Measurements from ENCODE around the gene RPUSD1.
"Not testable (repeated sequence)": the region's sequence is repeated elsewhere in the genome, so short reads cannot be mapped to it uniquely, and the experiment has no call there.

RPUSD1 gene

DNA sequence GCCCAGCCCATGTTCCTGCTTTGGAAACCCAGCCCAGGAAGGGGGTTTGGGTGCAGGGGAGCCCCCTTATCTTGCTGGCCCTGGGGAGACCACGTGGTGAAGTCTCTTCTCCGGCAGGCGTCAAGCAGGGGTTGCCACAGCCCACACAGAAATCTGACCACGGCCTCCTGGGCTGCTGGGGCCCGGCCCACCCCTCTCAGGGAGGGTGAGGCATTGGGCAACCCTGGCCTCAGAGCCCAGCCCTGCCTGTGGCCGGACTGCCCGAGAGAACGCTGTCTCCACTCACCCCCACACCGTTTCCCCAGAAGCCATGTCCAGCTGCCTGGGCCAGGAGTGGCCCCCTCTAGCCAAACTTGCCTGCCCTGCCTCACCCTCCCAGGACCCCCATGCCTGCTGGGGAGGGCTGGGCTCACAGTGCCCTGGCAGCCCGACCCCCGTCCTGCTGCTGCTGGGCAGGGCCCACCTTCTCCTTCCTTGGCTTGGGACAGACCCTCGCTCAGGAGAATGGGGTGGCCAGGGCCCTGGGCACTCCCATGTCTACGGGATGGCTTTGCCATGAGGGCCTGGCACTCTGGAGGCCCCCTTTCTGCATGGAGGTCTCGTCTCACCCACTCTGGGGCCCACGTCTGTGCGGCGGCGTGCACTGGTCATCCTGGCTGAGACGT lies 6.7 kb downstream of the RPUSD1 start:
- no peak for DNase-seq

DNA sequence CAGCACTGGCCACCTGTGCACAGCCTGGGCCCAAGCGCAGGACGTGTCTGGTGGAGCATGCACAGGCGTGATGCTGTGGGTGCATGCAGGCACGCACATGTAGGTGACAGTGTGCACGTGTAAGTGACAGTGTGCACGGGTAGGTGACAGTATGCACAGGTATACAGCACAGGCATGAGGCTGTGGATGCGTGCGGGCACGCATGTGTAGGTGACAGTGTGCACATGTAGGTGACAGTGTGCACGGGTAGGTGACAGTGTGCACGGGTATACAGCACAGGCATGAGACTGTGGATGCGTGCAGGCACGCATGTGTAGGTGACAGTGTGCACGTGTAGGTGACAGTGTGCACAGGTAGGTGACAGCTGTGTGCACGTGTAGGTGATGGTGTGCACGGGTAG lies 7.9 kb downstream of the RPUSD1 start:
- DNase-seq = no peak

DNA sequence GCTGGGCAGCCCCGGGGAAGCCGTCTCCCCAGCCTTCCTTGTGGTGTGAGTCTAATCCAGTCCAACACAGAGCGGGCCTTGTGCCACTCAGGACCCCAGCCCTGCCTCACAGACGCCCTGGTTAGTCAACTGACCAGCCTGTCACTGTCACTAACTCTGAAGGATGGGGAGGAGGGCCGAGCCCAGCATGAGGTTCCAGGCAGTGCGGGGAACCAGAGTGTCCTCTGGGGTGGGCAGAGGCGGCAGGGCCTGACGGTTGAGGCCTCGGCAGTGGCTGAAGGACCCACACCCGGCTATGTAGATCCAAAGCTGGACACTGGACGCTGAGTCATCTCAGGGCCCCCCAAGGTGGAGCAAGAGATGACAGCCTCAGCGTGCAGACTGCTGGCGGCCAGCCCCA lies 8.6 kb downstream of the RPUSD1 start:
- no peak for DNase-seq

DNA sequence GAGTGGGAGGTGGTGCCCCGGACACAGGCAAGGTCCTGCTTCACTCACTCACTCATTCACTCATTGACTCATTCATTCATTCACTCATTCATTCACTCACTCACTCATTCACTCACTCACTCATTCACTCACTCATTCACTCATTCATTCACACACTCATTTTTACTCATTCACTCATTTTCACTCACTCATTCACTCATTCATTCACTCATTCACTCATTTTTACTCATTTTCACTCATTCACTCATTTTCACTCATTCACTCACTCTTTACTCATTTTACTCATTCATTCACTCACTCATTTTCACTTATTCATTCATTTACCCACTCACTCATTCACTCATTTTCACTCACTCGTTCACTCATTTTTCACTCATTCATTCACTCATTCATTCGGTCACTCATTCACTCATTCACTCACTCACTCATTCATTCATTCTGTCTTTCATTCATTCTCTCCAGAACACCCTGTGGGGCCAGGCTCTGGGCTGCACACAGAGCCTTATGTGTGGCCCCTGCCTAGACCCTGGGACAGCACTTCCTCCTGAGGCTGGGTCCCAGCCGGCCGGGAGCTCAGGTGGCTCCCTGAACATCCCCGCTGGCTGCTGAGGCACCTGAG lies 9.2 kb downstream of the RPUSD1 start:
- DNase-seq = no peak

DNA sequence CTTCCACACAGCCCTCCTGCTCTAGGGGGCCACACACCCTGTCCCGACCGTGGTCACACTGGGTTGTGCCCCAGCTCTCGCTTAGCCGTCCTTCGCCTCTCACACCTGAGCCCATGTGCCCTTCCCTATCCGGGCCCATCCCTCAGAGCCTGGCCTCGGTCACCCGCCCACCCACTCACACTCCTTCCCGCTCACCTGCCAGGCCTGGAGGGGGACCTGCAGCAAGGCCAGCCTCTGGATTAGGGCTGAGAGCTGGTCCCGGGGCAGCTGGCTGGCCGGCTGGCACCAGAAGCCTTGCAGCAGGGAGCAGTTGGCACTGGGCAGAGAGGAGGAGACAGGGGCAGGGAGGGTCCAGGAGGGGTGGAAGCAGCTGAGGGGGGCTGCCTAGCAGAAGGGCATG lies 9.7 kb downstream of the RPUSD1 start:
- no peak for DNase-seq

DNA sequence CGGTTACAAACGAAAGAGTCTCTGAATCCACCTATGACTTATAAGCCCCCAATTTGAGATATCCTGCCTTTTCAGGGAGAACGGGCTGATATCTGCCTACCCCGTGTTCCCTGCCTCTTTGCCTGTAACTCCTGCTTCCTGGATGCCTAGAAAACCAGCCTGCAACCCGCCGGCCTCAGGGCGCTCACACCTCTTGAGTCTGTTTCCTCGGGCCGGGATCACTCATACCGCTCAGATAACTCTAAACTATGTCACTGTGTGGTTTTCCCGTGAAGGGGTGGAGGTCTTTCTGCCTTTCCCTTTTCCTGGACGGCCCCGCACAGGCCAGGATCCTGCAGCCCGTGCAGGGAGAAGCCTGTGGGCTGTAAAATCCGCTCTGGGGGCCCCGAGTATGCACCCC lies 10.4 kb downstream of the RPUSD1 start:
- no peak for DNase-seq

DNA sequence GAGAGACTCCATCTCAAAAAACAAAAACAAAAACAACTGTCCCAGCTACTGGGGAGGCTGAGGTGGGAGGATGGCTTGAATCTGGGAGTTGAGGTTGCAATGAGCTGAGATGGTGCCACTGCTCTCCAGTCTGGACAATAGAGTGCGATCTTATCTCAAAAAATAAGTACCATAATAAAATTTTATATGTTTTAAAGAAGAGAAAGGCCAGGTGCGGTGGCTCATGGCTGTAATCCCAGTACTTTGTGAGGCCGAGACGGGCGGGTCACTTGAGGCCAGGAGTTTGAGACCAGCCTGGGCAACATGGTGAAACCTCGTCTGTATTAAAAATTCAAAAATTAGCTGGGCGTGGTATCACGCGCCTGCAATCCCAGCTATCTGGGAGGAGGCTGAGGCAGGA lies 11.4 kb downstream of the RPUSD1 start:
- DNase-seq = no peak

DNA sequence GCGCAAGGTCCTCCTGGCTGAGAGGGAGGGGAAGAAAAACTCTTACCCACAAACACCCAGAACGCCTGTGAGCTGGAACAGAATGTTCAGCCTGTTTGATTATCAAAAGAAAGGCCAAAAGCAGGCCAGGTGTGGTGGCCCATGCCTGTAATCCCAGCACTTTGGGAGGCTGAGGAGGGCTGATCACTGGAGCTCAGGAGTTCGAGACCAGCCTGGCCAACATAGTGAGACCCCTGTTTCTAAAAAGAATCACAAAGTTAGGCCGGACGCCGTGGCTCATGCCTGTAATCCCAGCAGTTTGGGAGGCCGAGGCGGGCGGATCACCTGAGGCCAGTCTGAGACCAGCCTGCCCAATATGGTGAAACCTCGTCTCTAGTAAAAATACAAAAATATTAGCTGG lies 11.9 kb downstream of the RPUSD1 start:
- not testable (repeated sequence) for DNase-seq

DNA sequence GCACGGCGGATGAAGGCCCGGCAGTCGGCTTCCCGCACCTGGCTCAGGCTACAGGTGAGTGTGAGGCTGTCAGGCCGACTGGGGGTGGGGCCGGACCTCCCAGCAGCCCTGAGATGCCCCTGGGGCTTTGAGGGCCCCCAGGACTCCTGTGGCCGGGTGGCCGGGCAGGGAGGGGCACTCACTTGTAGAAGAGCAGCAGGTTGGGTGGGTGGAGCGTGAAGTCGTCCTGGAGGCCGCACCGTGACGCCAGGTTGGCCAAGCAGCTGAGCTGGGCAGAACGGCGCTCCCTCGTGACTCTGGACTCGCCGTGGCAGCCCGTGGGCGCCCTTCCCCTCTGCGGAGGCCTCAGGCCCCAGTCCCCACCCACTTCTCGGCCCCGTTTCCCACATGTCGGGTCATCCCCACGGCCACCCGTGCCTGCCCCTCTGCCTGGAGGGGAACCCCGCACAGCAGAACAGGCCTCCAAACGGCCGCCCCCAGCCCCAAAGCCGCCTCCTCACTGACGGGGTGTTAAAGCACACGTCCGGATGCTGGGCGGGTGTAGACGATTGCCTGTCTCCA lies 12.9 kb downstream of the RPUSD1 start:
- DNase-seq = no peak

DNA sequence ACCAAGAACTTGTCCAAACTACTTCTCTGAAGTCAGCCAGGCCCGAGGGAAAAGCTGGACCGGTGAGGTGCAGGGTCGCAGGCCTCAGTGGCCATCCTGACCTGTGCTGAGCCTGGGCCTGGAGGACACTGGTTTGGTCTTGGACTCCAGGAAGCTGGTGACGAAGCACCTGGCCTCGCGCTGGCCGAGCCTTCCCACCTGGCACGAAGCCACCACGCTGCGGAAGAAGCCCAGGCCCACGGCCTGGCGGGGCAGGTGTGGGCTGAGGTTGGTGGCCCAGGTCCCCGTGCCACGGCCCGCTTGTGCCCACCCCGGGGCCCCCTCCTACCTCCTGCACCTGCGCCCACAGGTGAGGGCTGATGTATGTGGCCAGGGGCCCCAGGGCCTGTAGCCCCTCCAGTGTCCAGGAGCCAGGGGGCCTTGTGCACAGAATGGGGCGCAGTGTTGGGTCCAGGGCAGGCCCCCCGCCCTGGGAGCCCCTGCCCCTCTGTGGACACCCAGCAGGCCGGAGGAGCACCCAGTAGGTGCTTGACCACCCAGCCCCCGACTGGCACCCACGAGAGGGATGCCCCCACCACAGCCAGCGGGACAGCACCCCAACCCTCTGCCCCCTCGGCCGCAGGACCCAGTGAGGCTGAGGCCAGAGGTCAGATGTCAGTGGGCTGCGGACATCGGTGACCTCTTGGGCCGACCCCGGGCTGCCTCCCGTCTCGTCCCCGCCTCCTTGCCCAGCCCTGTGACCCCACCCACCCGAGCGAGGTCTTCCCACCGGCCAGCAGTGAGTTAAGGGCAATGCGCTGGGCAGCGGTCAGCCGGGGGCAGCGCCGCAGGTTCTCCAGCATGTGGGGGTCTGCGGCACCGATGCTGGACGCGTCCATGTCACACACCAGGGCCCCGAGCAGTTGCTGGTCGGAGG lies 13.8 kb downstream of the RPUSD1 start:
- no peak for DNase-seq

DNA sequence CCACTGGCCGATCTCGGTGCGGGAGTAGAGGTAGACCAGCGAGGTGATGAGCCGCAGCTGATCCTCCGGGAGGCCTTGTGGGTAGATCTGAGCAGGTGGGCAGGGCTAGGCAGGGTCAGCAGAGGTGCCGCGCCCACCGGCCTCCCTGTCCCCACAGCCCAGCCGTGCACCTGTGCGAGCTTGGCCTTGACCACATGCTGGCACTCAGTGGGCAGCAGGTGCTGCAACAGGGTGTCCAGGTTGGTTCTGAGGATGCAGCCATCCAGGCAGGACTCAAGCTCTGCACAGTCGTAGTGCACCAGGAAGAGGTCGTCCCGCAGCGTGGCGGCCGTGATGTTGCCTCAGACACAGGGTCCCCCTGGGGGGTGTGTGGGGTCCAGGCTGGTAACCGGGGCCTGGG lies 15.2 kb downstream of the RPUSD1 start:
- DNase-seq = no peak

DNA sequence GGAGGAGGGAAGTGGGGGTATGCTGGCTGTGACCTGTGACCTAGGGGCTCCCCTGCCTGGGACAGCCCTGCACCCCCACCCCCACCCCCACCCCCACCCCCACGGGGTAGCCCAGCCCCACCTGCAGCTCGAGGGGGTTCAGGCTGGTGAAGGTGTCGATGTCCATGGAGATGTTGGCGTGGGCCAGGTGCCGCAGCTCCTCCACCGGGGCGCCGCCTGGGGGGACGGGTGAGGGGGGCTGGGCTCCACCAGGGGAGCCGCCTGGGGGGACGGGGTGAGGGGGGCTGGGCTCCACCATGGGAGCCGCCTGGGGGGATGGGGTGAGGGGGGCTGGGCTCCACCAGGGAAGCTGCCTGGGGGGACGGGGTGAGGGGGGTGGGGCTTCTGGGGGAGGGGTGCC lies 17.8 kb downstream of the RPUSD1 start:
- DNase-seq = no peak

DNA sequence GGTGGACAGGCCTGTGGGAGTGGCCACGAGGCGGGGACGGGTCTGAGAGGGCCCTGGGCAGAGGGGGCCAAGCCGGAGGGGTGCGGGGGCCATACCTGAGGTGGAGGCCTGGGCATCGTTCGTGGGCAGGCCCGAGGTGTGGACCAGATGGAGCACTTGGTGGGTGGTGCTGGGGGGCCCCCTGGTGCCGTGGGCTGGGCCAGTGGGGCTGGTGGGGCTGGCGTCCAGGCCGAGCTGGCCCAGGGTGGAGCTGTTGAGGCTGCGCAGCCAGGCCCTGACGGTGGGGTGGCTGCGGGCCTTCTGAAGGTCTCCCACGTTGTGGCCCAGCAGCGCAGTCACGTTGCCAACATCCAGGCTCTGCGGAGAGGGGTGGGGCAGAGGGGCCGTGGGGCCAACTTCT lies 18.2 kb downstream of the RPUSD1 start:
- DNase-seq = no peak

DNA sequence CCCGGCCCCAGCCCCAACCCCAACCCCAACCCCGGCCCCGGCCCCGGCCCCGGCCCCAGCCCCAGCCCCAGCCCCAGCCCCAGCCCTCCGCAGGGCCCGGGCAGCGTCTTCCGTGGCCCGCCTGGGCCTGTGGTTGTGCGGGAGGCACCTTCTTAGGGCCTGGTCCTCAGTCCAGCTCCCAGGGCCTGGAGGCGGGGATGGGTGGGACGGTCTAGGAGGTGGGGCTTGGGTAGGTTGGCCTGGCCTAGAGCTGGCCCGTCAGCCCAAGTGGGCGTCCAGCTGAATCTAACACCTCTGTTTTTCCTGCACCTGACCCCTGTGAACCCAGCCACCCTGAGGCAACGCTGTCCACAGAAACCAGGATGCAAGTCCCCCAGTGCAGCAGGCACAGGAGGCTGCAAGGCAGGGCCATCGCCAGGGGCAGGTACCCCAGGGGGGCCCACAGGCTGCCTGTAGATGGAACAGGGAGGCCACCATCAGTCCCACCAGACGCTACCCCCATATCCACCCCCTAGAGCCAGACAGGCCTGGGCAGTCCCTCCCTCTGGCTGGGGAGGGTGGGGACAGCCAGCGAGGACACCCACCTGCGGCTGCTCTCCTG lies 18.9 kb downstream of the RPUSD1 start:
- DNase-seq = no peak

DNA sequence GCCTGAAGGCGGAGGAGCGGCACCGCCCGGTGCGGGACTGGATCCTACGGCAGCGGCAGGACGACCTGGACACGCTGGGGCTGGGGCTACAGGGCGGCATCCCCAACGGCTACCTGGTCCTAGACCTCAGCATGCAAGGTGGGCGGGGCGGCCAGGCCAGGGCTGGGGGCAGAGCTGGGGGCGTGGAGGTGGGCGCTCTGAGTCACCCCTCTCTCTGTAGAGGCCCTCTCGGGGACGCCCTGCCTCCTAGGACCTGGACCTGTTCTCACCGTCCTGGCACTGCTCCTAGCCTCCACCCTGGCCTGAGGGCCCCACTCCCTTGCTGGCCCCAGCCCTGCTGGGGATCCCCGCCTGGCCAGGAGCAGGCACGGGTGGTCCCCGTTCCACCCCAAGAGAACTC lies 19.8 kb downstream of the RPUSD1 start:
- no peak for DNase-seq

DNA sequence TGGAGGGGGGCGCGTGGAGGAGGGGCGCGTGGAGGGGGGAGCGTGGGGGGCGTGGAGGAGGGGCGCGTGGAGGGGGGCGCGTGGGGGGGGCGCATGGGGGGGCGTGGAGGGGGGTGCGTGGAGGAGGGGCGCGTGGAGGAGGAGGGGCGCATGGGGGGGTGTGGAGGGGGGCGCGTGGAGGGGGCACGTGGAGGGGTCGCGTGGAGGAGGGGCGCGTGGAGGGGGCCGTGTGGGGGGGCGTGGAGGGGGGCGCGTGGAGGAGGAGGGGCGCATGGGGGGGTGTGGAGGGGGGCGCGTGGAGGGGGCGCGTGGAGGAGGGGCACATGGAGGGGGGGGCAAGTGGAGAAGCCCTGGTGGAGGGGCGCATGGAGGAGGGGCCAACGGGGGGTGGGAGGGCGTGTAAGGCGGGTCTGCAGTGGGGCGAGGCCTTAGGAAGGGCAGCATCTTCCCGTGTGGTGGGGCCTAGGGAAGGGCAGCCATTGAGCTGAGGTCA lies 20.4 kb downstream of the RPUSD1 start:
- DNase-seq = no peak

DNA sequence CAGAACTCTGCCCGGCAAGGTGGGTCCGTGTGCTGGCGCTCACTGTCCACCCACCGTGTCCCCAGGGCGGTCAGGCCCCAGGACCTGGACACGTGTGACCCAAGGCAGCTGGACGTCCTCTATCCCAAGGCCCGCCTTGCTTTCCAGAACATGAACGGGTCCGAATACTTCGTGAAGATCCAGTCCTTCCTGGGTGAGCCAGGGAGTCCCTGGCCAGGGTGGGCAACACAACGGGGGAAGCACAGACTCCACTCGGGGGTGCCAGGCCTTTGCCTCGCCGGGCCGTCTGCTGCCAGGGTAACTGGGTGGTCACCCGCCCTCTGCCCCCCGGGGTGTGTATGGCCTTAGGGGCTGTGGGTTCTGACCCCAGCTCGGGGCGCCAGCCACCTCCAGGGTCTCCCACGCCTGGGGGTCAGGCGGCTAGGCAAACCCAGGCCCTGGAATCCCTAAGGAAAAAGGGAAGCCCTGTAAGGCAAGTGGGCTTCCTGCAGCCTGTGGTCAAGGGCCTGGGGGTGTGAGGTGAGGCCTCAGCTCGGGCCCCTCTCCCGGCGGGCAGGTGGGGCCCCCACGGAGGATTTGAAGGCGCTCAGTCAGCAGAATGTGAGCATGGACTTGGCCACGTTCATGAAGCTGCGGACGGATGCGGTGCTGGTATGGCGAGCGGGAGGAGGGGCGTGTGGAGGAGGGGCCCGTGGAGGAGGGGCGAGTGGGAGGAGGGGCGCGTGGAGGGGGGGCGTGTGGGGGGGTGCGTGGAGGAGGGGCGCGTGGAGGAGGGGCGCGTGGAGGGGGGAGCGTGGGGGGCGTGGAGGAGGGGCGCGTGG lies 21.2 kb downstream of the RPUSD1 start:
- no peak for DNase-seq

DNA sequence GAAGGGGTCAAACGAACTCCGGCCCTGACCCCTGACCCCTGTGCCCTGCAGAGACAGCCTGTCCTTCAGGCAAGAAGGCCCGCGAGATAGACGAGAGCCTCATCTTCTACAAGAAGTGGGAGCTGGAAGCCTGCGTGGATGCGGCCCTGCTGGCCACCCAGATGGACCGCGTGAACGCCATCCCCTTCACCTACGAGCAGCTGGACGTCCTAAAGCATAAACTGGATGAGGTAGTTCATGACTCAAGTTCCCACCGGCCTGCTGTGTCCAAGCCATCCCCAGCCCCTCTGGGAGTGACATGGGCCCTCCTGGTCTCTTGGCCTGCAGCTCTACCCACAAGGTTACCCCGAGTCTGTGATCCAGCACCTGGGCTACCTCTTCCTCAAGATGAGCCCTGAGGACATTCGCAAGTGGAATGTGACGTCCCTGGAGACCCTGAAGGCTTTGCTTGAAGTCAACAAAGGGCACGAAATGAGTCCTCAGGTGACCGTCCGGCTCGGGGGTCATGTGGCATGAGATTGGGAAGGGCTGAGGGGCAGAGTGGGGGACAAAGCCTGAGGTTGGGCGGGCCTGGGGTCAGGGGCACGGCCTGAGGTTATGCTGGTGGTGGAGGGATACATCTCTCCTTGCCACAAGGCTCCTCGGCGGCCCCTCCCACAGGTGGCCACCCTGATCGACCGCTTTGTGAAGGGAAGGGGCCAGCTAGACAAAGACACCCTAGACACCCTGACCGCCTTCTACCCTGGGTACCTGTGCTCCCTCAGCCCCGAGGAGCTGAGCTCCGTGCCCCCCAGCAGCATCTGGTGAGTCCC lies 22.0 kb downstream of the RPUSD1 start:
- DNase-seq = no peak

DNA sequence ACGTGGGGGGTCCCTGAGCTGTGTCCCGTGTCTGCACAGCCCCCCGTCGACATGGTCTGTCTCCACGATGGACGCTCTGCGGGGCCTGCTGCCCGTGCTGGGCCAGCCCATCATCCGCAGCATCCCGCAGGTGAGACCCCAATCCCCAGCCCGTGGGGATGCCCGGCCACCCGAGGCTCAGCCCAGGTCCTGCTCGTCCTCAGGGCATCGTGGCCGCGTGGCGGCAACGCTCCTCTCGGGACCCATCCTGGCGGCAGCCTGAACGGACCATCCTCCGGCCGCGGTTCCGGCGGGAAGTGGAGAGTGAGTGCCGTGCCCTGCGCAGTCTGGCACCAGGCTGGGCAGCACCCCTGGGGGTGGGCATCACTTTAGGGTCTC lies 22.7 kb downstream of the RPUSD1 start:
- no peak for DNase-seq

DNA sequence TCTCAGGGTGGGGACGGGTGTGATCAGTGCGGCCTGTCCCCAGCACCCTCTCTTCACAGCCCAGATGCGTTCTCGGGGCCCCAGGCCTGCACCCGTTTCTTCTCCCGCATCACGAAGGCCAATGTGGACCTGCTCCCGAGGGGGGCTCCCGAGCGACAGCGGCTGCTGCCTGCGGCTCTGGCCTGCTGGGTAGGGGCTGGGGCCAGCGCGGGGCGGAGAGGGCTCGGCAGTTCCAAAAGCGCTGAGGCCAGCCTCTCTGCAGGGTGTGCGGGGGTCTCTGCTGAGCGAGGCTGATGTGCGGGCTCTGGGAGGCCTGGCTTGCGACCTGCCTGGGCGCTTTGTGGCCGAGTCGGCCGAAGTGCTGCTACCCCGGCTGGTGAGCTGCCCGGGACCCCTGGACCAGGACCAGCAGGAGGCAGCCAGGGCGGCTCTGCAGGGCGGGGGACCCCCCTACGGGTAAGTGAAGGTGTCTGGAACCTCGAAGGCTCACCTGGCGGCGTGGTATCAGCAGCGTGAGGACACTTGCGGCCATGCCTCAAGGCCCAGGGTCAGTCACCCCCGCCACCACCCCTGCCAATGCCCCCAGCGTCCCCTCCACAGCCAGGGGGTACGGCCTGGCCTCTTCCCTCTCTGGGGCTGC lies 23.2 kb downstream of the RPUSD1 start:
- DNase-seq = no peak

All from CD4-positive, alpha-beta T cell treated with Interleukin-6 for 4 hours (primary cell).